OCI-LY3 (cell line): ENCODE results near the gene TRIP4.

Source experiments
- EZH2phosphoT487 ChIP-seq: fragments of 200-600 bp; shearing (Covaris generic); IDR thresholded peaks from 2 replicates; pipeline ENCODE4 v1.6.1; 2018; ENCODE audit warnings: antibody characterized with exemption, mixed run types, low read depth
- TF ChIP-seq, protein P1 (sequence below): fragments of 200-600, 300-600 bp; sonication (generic); IDR thresholded peaks from 2 replicates; pipeline ENCODE4 v1.5.1; 2014; ENCODE audit warnings: antibody characterized with exemption, low read length, low read depth

DNA sequence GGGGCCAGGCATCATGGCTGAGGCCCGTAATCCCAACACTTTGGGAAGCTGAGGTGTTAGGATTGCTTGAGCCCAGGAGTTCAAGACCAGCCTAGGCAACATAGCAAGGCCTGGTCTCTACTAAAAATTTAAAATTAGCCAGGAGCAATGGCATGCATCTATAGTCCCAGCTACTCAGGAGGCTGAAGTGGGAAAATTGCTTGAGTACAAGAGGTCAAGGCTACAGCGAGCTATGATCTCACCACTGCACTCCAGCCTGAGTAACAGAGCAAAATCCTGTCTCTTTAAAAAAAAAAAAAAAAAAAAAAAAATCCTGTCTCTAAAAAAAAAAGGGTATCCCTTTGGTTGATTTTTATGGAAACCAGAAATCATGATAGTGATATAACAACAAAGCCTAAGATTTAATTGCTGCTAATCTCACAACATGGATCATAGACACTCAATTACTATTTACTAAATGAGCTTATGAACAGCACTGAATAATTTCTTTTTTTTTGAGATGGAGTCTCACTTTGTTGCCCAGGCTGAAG is 18.5 kb upstream of the TRIP4 start:
- TF ChIP-seq, protein P1, sequence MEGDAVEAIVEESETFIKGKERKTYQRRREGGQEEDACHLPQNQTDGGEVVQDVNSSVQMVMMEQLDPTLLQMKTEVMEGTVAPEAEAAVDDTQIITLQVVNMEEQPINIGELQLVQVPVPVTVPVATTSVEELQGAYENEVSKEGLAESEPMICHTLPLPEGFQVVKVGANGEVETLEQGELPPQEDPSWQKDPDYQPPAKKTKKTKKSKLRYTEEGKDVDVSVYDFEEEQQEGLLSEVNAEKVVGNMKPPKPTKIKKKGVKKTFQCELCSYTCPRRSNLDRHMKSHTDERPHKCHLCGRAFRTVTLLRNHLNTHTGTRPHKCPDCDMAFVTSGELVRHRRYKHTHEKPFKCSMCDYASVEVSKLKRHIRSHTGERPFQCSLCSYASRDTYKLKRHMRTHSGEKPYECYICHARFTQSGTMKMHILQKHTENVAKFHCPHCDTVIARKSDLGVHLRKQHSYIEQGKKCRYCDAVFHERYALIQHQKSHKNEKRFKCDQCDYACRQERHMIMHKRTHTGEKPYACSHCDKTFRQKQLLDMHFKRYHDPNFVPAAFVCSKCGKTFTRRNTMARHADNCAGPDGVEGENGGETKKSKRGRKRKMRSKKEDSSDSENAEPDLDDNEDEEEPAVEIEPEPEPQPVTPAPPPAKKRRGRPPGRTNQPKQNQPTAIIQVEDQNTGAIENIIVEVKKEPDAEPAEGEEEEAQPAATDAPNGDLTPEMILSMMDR, result no peak
- no peak for TF ChIP-seq EZH2phosphoT487
